CD14-positive monocyte (primary cell): ENCODE measurements around the gene EEF1B2. TPM values are rescaled to one million over a fixed set of nuclear protein-coding genes. Genes with fewer than 3 reads are reported as not detected.
"Not testable (repeated sequence)": the region's sequence is repeated elsewhere in the genome, so short reads cannot be mapped to it uniquely, and the experiment has no call there.

Source experiments
- DNase-seq, 3 donors: peaks; one replicate each; pipeline ENCODE4 v3.0.0-alpha.2; 2011 to 2022
- H2AFZ ChIP-seq: 2 replicates; pipeline ENCODE4 v1.6.0; 2012; ENCODE audit warnings: mild to moderate bottlenecking, low read depth, low read length, inconsistent platforms; ENCODE audit not compliant: insufficient read depth, poor library complexity, severe bottlenecking
- H3K27ac ChIP-seq, 2 donors: 1 replicate in 1 of 2; 2 replicates in 1 of 2; pipeline ENCODE4 v1.5.1; 2012 to 2013; ENCODE audit warnings: low read length in 2 of 2, control low read depth in 1 of 2, inconsistent platforms in 1 of 2, low read depth in 1 of 2, mild to moderate bottlenecking in 1 of 2
- H3K27me3 ChIP-seq, 2 donors: one replicate each; pipeline versions ENCODE4 v1.6.0 to v1.6.1; 2011 to 2013; ENCODE audit warnings: low read length in 2 of 2; ENCODE audit not compliant: control insufficient read depth in 2 of 2, insufficient read depth in 2 of 2
- H3K36me3 ChIP-seq, 2 donors: replicated peaks in 1 of 2; 1 replicate in 1 of 2; 2 replicates in 1 of 2; pipeline versions ENCODE4 v1.5.1 to v1.6.1; 2012 to 2013; ENCODE audit warnings: low read length in 2 of 2, control low read depth in 1 of 2, inconsistent platforms in 1 of 2, mild to moderate bottlenecking in 1 of 2; ENCODE audit not compliant: insufficient read depth in 2 of 2, control insufficient read depth in 1 of 2
- H3K4me1 ChIP-seq, 2 donors: 1 replicate in 1 of 2; 2 replicates in 1 of 2; pipeline versions ENCODE4 v1.5.1 to v1.6.1; 2012 to 2013; ENCODE audit warnings: low read length in 2 of 2, control low read depth in 1 of 2, inconsistent platforms in 1 of 2, mild to moderate bottlenecking in 1 of 2, moderate library complexity in 1 of 2; ENCODE audit not compliant: insufficient read depth in 2 of 2, control insufficient read depth in 1 of 2
- H3K4me2 ChIP-seq: replicated peaks from 2 replicates; pipeline ENCODE3; 2012; ENCODE audit warnings: low read length, moderate library complexity, mild to moderate bottlenecking; ENCODE audit not compliant: poor library complexity, severe bottlenecking; ENCODE audit errors: extremely low read depth
- H3K4me3 ChIP-seq, 3 experiments: fragments of 200-600 bp in 1 of 3; sonication (generic) in 1 of 3; replicated peaks in 1 of 3; 1 replicate in 2 of 3; 2 replicates in 1 of 3; pipeline ENCODE4 v1.5.1; 2011 to 2013; ENCODE audit warnings: low read length in 3 of 3, mild to moderate bottlenecking in 3 of 3, control low read depth in 2 of 3, low read depth in 2 of 3, inconsistent platforms in 1 of 3, moderate library complexity in 1 of 3
- H3K79me2 ChIP-seq: 2 replicates; pipeline ENCODE4 v1.6.0; 2012; ENCODE audit warnings: mild to moderate bottlenecking, control low read depth, inconsistent platforms, low read length, moderate library complexity; ENCODE audit not compliant: insufficient read depth
- H3K9ac ChIP-seq: 2 replicates; pipeline ENCODE4 v1.6.0; 2017; ENCODE audit warnings: low read length, mild to moderate bottlenecking; ENCODE audit not compliant: insufficient read depth, poor library complexity, severe bottlenecking
- H3K9me3 ChIP-seq, 2 donors: replicated peaks in 1 of 2; 1 replicate in 1 of 2; 2 replicates in 1 of 2; pipeline versions ENCODE4 v1.5.1 to v1.6.1; 2012 to 2013; ENCODE audit warnings: low read length in 2 of 2, control low read depth in 1 of 2; ENCODE audit not compliant: control insufficient read depth in 1 of 2, insufficient read depth in 1 of 2
- H4K20me1 ChIP-seq: 2 replicates; pipeline ENCODE4 v1.6.0; 2012; ENCODE audit warnings: mild to moderate bottlenecking, low read length, control low read depth, moderate library complexity; ENCODE audit not compliant: insufficient read depth
- H3K27ac Mint-ChIP-seq, 7 donors: one replicate each; pipeline ENCODE4 v1.8.0; 2020; ENCODE audit warnings: mild to moderate bottlenecking in 7 of 7, mixed read lengths in 7 of 7, moderate library complexity in 6 of 7, inconsistent platforms in 2 of 7
- H3K27me3 Mint-ChIP-seq, 3 donors: one replicate each; pipeline ENCODE4 v1.8.0; 2021 to 2022; ENCODE audit warnings: low read depth in 3 of 3, mild to moderate bottlenecking in 3 of 3, mixed read lengths in 3 of 3, moderate library complexity in 3 of 3, inconsistent platforms in 1 of 3
- H3K36me3 Mint-ChIP-seq, 2 donors: one replicate each; pipeline ENCODE4 v1.8.0; 2020; ENCODE audit warnings: mixed read lengths in 2 of 2, inconsistent platforms in 1 of 2, mild to moderate bottlenecking in 1 of 2
- H3K4me1 Mint-ChIP-seq: one replicate; pipeline ENCODE4 v1.8.0; 2020; ENCODE audit warnings: mild to moderate bottlenecking, mixed read lengths
- H3K4me3 Mint-ChIP-seq, 2 donors: one replicate each; pipeline ENCODE4 v1.8.0; 2020; ENCODE audit warnings: mild to moderate bottlenecking in 2 of 2, mixed read lengths in 2 of 2, moderate library complexity in 1 of 2
- H3K9me3 Mint-ChIP-seq, 7 donors: one replicate each; pipeline ENCODE4 v1.8.0; 2020 to 2022; ENCODE audit warnings: mixed read lengths in 7 of 7, mild to moderate bottlenecking in 6 of 7, moderate library complexity in 6 of 7, inconsistent platforms in 2 of 7
- CTCF ChIP-seq: fragments of 200-600 bp; IDR thresholded peaks from one replicate; pipeline ENCODE4 v1.8.0; 2022; ENCODE audit warnings: antibody characterized with exemption, mild to moderate bottlenecking
- WGBS: methylation state at CpG from one replicate; pipeline ENCODE4 v1.1.5; 2013; ENCODE audit warnings: missing lambda C conversion rate; ENCODE audit not compliant: insufficient coverage; 5-methylcytosine and 5-hydroxymethylcytosine counted together
- intact Hi-C, 2 donors: fragments of 100-400 bp; cut with micrococcal nuclease; formaldehyde crosslinking; loops; one replicate each; pipeline versions ENCODE4 v1.15.0 to v1.15.1; 2023
- polyA plus RNA-seq, 3 donors: library from polyadenylated mRNA; depleted of rRNA in 1 of 3; unstranded in 2 of 3; stranded (reverse) in 1 of 3; fragments of 300-500 nt in 2 of 3; fragments of >200 nt in 1 of 3; fragmentation: Illumina TruSeq in 2 of 3; gene quantifications; 1 replicate in 2 of 3; 2 replicates in 1 of 3; pipeline ENCODE4 v1.2.3, GENCODE V29; 2012 to 2021

EEF1B2 gene
- polyA plus RNA-seq, 3 donors = 330 to 406 (median 355) TPM

- intact Hi-C loops = no loop called here
- H3K4me1 ChIP-seq = no peaks in the 10 kb centered on the region
- 98% methylated on average over 12 of the region's 21 CpGs for WGBS
- H3K4me2 ChIP-seq = no peak overlapping the region
- H3K27ac Mint-ChIP-seq = no peak overlapping the region
- H3K36me3 Mint-ChIP-seq = peaks cover 21 to 53% of the 10 kb centered on the region in 2 donors
- H3K9ac ChIP-seq = no peak overlapping the region
- TF ChIP-seq CTCF = no peak
- no peak overlapping the region for H3K4me3 Mint-ChIP-seq
- peaks cover 18 to 23% of the 10 kb centered on the region in 2 donors for H3K36me3 ChIP-seq
- peaks cover 0 to 15% (median 7%) of the 10 kb centered on the region in 7 donors for H3K9me3 Mint-ChIP-seq
- H3K79me2 ChIP-seq = no peaks in the 10 kb centered on the region
- no peak overlapping the region for H2AFZ ChIP-seq
- no peak overlapping the region for H3K4me3 ChIP-seq
- no peaks in the 10 kb centered on the region for H3K27me3 Mint-ChIP-seq
- no peak for DNase-seq
- H3K27me3 ChIP-seq = no peaks in the 10 kb centered on the region
- no peaks in the 10 kb centered on the region for H4K20me1 ChIP-seq
- peaks cover 5 to 7% of the 10 kb centered on the region in 2 donors for H3K9me3 ChIP-seq
- no peak overlapping the region for H3K27ac ChIP-seq
- peaks cover 2% of the 10 kb centered on the region for H3K4me1 Mint-ChIP-seq
Observed at GRCh38 chr2:206116278-206116677, 43.4 kb upstream of the EEF1B2 start.

GRCh38 chr2:206122569-206122968 lies 37.1 kb upstream of the EEF1B2 start:
- H3K9ac ChIP-seq, H3K27me3 ChIP-seq, H3K79me2 ChIP-seq, H3K4me3 Mint-ChIP-seq, H3K9me3 Mint-ChIP-seq, DNase-seq, H3K9me3 ChIP-seq, H3K4me1 Mint-ChIP-seq, H3K4me1 ChIP-seq, H3K27me3 Mint-ChIP-seq, H4K20me1 ChIP-seq, H2AFZ ChIP-seq, H3K4me3 ChIP-seq, H3K27ac ChIP-seq, H3K4me2 ChIP-seq, intact Hi-C loops, H3K27ac Mint-ChIP-seq: not testable (repeated sequence)
- whole genome bisulfite sequencing = no CpG with 5 or more reads among the region's 3 CpGs
- H3K36me3 Mint-ChIP-seq = peaks cover 55 to 82% of the 10 kb centered on the region in 2 donors
- H3K36me3 ChIP-seq = peaks cover 69 to 73% of the 10 kb centered on the region in 2 donors
